Keratinocyte (primary cell): ENCODE data around the gene RPP21.

Source experiments
- EZH2 ChIP-seq: IDR thresholded peaks from one replicate; pipeline ENCODE4 v1.6.1; 2012; ENCODE audit warnings: inconsistent platforms, mild to moderate bottlenecking, low read length, moderate library complexity
- TF ChIP-seq, protein P1 (sequence below), 3 experiments: IDR thresholded peaks in 1 of 3; conservative IDR thresholded peaks in 1 of 3; optimal IDR thresholded peaks in 1 of 3; 2 replicates in 2 of 3; 3 replicates in 1 of 3; pipeline versions ENCODE3 to v1.5.1; 2011; ENCODE audit warnings: low read length in 3 of 3, mild to moderate bottlenecking in 3 of 3, moderate library complexity in 2 of 3, control low read depth in 1 of 3, inconsistent platforms in 1 of 3; ENCODE audit not compliant: insufficient read depth in 2 of 3; ENCODE audit errors: extremely low read depth in 1 of 3

GRCh38 chr6:30341218-30341617, 3.7 kb upstream of the RPP21 start:
- TF ChIP-seq, protein P1, sequence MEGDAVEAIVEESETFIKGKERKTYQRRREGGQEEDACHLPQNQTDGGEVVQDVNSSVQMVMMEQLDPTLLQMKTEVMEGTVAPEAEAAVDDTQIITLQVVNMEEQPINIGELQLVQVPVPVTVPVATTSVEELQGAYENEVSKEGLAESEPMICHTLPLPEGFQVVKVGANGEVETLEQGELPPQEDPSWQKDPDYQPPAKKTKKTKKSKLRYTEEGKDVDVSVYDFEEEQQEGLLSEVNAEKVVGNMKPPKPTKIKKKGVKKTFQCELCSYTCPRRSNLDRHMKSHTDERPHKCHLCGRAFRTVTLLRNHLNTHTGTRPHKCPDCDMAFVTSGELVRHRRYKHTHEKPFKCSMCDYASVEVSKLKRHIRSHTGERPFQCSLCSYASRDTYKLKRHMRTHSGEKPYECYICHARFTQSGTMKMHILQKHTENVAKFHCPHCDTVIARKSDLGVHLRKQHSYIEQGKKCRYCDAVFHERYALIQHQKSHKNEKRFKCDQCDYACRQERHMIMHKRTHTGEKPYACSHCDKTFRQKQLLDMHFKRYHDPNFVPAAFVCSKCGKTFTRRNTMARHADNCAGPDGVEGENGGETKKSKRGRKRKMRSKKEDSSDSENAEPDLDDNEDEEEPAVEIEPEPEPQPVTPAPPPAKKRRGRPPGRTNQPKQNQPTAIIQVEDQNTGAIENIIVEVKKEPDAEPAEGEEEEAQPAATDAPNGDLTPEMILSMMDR (optimal IDR thresholded peaks at IDR 0.05 in 1 of 3, IDR thresholded peaks at IDR 0.05 in 1 of 3, conservative IDR thresholded peaks at IDR 0.05 in 1 of 3; ENCODE audit: extremely low read depth in 1 of 3, insufficient read depth in 2 of 3, low read length in 3 of 3), result no peak
- TF ChIP-seq EZH2, result no peak
